ENCODE results near the gene RAB35.

GRCh38 chr12:120138366-120138765 lies 21.8 kb upstream of the RAB35 start:
- no peak for TF ChIP-seq CTCF (IDR thresholded peaks at IDR 0.05)
- TF ChIP-seq POLR2AphosphoS5 (IDR thresholded peaks at IDR 0.05; ENCODE audit: insufficient read depth in 1 of 2, low read depth in 1 of 2) = no peak

All from vagina (tissue), 2 donors.